ENCODE data around the gene GADL1.

GADL1 gene

DNA sequence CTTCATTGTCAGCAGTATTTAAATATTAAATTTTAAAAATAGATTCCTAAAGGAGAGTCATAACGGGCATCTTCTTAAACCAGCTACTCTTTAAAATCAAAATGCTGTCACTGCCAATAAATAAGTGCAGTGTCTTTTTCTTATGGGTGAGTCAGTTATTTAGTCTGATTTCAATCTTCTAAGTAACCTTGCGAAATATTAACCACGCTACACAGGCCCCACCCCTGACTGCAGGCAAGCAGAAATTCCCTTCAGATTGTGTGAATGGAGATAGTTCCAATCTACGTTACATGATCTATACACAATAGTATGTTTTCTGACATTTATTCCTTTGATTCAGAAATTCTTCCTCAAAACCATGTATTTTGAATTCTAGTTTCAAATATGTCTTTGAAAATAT lies 141.5 kb downstream of the GADL1 start:
- no peak for DNase-seq

GRCh38 chr3:30752491-30752890 lies 142.0 kb downstream of the GADL1 start:
- no peak for DNase-seq

DNA sequence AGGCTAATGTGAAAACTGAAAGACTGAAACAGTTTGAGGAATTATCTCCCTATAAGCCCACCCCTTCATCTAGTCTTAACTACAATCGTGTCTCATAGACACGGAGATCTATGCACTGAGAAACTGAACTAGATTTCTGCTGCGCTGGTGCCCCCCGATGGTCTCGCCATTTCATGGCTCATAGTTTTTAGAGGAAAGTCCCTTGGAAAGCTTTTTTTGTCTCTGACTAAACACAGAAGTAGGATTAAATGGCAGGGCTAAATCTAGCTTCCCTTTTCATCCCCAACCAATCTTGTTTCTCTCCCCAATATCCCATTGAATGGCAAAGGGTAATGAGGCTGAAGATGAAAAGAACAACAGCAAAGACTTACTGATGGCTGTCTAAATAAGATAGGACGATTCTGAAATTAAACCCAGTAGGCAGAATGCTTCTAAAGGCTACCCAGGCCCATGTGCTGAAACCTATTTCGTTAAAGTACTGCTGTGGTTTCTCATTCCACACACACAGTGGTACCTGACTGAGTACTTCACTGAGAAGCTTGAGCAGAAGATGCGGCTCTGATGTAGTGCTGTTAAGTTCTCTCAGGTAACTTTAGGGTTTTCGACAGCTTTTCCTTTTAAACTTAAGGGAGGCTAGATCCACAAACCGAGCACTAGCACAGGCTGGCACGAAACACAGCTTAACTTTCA lies 142.7 kb downstream of the GADL1 start:
- peak; percentile 3 for DNase-seq

DNA sequence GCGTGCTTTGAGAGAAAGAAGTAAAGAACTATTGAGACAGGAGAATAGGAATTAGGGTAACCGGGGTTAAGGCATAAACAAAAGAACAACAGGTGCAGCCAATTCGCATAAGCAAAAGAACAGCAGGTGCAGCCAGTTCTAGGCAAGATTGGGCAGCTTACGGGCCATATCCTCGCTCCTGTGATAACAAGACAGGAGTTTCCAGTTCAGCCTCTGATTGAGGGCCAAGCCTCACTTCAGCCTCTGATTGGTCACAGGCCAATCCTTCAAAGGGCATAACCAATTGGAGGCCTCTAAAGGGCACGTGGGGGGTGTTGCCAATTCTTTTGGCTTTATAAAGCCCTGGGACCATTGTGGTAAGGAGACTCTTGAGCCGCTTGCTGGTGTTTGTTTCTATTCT lies 143.5 kb downstream of the GADL1 start:
- no peak for DNase-seq

- DNase-seq = no peak
Measured at GRCh38 chr3:30749230-30749629, 145.2 kb downstream of the GADL1 start.

DNA sequence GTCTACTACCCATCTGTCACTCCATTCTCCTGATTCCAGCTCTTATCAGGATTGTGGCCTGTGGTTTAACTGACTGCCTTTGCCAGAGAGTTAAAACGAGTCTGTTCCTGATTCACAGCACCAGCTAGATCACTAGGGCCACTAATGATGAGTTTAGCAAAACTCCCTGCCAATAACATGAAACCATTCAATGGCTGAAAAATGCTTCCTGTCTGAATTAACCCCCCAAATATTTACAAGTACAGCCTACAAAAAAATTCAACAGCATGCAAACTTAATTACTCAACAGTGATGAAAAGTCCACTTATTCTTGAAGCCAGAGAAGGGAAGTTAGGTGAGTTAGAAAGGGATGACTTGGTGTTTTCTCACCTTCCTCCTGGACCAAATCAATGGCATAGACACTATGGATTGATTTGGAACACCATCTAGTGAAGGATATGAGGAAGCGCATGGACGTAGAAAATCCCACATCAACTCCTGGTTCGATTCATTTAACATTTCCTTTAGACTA lies 146.6 kb downstream of the GADL1 start:
- peak; percentile 7 for DNase-seq

DNA sequence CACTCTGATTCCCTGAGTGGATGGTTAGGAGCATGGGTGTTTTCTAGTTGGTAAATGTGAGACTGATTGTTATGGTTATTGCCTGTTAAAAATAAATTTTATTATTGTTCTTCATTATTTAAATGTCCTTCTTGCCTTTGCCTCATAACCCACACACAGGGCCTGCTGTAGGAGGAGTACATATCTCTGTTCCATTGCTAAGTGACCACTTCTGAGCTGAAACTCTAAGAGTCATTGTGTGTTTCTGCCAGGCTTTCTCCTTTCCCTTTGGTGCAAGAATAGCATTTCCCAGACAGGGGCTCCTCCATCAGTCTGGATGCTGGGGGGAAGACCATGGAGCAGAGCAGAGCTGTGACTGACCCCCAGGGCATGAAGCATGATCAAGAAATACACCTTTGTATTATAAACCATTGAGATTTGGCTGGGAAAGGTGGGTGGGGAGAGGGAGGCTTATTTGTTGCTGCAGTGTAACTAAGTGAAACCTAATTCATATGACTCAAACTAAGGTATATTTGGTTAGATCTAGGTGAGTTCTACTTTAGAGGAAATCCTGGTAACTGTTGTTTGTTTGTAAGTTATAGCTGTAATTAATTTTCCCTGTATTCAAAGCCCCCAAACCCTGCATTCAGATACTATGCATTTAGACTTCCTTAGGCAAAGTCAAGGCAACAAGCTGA lies 150.7 kb downstream of the GADL1 start:
- no peak for DNase-seq

DNA sequence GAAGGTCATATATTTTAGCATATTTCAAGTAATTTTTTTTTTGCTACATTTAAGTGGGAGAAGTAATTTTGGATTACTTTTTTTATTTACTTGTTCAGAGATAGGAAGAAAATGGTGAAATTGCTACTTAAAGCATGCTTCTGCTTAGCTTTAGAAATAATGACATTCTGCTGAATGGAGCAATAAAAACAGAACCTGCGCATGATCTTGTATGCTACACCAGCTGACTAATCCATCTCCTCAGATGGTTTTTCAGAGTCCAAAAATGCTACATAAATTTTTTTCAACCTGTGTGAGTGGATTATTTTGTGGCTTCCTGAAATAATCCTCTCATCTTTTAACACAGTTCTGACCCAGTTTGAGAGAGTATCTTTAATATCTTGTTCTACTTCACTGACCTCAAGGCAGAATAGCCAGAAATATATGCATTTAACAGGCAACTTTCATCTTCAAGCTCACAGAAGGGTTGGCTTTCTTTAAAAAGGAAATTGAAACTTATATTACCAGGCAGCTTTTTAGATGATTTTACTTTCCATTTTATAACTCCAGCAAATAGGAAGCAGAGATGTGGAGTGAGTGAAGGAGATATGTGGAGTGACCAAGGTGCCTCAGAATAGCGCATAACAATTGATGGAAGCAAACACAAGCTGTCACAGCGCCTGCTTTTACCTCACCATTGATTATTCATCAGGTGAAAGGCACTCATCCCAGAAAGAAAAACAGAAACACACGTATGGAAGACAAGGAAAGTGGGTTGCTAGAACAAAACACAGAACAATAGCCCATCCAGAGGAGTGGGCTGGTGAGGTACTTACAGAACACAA lies 151.5 kb downstream of the GADL1 start:
- DNase-seq = no peak

DNA sequence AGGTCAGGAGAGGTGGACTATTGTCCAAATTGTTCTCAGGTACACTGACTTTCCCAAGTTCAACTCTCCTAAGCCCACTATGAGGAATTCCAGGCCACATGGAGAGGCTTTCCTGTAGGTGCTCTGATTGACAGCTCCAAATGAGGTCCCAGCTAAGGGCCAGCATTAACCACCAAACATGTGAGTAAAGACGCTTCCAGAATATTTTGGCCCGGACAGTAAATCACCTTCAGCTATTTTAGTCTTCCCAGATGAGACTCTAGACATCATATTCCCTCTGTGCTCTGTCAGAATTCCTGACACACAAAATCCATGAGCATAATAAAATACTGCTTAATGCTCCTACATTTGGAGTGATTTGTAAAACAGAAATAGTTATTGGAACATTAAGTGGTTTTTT lies 152.6 kb downstream of the GADL1 start:
- no peak for DNase-seq

- no peak for DNase-seq
Measured at GRCh38 chr3:30738605-30739004, 155.9 kb downstream of the GADL1 start.

- no peak for DNase-seq
Measured at GRCh38 chr3:30737743-30738499, 156.5 kb downstream of the GADL1 start.

GRCh38 chr3:30733696-30734095 lies 160.8 kb downstream of the GADL1 start:
- no peak for DNase-seq

DNA sequence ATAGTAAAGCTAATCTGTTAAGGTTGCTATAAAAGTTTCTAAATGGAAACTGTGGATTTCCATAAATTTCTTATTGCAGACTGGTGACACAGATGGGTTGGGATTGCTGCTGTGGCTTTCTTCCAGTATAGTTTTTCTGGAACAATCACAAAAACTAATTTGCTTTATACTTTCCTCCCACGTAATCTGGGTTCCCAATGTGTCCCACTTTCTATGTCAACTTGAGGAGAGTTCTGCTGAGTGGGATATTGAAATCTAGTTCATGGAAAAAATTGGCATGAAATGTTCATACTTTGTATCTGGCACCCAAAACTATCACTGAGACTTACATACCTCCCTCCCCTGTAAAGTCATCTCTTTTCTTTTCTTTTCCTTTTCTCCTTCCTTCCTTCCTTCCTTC lies 161.3 kb downstream of the GADL1 start:
- no peak for DNase-seq

GRCh38 chr3:30730967-30731366 lies 163.5 kb downstream of the GADL1 start:
- no peak for DNase-seq

DNA sequence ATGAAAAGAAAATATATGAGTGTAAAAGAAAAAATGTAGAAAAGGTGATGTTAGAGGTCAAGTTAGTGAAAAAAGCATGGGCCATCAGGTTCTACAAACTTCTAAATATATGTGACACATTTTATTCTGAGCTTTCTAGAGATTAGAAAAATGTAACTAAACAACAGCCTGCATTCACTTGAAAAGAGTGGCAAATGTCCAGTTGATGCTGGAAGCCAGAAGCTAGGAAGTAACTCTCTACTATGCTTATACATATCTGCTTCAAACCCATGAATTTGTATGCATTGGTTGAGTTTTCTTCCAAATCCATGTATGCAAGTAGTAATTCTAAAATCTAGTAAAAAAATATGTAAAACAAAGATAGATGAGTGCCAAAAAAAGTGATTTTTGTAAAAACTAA lies 164.5 kb downstream of the GADL1 start:
- no peak for DNase-seq

DNA sequence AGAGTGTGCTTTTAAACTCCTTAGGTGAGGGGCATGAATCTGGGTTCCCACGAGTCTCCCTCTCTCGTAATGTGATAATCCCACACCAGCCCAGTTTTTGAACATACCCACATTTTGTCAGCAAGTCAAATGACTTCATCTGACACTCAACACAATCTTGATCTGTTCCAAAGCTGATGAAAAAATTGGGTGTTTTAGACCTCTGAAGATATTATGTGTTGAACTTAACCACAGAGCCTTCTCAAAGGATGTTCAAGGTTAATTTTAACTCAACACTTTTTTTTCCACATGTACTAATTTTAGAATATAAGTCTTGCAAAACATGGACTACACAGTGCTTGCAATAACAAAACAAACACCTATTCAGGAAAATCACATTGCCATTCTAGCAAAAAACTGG lies 164.9 kb downstream of the GADL1 start:
- no peak for DNase-seq

DNA sequence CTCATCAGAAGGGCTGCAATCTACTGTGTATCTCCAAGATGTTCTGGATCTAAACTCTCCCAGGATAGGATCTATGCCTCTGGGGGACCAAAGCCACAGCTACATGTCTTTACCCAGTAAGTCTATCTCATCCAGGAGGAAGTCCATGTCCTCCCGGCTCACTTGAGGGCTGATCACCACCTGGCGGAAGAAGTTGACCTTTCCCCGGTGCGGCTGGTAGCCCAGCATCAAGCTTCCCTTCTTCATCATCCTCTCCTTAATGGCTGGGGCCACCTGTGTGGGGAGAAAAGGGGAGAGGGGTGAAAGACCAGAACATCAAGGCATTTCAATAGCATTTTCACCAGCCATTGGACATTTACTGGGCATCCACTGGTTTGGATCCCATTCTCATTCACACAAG lies 166.3 kb downstream of the GADL1 start:
- no peak for DNase-seq

GRCh38 chr3:30724863-30725262 lies 169.6 kb downstream of the GADL1 start:
- no peak for DNase-seq

- DNase-seq = no peak
Measured at GRCh38 chr3:30723211-30723610, 171.2 kb downstream of the GADL1 start.

DNA sequence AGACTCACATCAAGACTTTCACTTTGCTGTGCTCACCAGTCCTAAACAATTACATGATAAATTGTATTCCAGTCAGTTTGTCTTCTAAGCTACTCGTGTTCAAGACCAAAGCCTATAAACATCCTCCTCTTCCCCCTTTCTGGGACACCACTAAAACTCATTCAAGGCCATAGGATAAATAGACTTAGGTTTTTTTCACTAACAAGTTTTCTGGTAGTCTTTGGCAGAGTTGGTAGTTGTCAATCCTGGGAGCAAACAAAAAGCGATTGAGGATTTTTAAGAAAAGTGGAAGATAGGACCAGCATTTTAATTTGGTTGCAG lies 173.2 kb downstream of the GADL1 start:
- no peak for DNase-seq

- DNase-seq = no peak
Measured at GRCh38 chr3:30720586-30721313, 173.7 kb downstream of the GADL1 start.

- DNase-seq = no peak
Measured at GRCh38 chr3:30719536-30719935, 174.9 kb downstream of the GADL1 start.

Measured in DMS 273 treated with DMSO at 0.1 percent for 48 hours (cell line).